ENCODE data around the gene DHCR24. TPM values are rescaled to one million over a fixed set of nuclear protein-coding genes. Genes with fewer than 3 reads are reported as not detected.

DHCR24 gene
- total RNA-seq, 1 experiment from 2014 or later = 65.8 TPM

DNA sequence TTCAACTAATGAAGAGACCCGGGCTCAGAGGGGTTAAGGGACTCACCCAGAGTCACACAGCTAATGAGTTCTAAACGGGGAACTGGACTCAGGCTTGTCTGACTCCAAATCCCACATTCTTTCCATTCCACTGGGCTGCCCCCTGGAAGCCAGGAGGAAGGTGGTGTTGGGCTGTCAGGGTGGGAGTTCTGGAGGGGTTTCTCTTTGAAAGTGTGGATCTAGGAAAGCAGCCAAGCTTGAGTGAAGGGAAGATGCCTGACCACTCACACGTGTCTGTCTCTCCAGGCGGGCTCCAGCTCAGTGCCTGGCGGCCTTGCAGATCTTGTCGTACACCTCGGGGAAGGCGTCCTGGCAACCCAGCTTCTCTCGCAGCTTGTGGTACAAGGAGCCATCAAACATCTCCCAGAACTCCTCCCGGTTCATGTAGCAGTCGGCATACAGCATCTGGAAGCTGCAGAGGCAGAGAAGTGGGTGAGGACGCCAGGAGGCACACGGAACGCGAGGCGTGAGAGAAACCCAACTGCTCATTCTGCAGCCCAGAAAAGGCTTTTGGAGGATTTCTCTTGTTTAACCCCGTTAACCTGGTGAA lies 35.0 kb downstream of the DHCR24 start:
- H3K36me3 ChIP-seq = peaks cover 51% of the 10 kb centered on the region

DNA sequence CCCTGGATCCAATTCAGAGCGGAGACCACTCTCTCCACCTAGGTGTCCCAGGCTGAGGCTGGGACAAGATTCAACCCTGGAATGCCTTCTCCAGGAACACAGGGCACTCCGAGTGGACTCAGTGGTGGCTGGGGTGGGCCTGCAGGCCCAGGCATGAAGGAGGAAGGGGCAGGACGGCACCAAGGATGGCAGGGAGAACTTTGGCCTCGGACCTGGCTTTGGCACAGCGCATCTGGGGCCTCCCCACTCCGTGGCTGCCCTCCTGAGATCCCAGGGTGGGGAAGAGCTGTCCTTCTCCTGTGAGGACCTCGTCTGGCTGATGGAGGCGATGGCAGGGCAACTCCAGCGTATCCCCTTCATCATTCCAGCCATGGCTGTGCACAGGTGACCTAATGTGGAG lies 35.6 kb downstream of the DHCR24 start:
- no peaks in the 10 kb centered on the region; the same call in 1 of the 2 replicates for H3K9me3 ChIP-seq (replicated peaks)
- peak overlapping the region; percentile 39 for H3K27ac ChIP-seq
- no peak for DNase-seq (ENCODE audit: low read depth in 1 of 2, low spot score in 2 of 2)
- H3K4me3 ChIP-seq = no peak overlapping the region
- no peaks in the 10 kb centered on the region for H3K27me3 ChIP-seq (replicated peaks)
- H3K36me3 ChIP-seq = peaks cover 51% of the 10 kb centered on the region
- H3K4me1 ChIP-seq (replicated peaks) = peaks cover 12% of the 10 kb centered on the region

More for the DNA sequence above, 35.0 kb downstream of the DHCR24 start:
- no peaks in the 10 kb centered on the region for H3K27me3 ChIP-seq (replicated peaks)
- H3K9me3 ChIP-seq (replicated peaks) = no peaks in the 10 kb centered on the region; the same call in 1 of the 2 replicates
- H3K27ac ChIP-seq = no peak overlapping the region
- no peak for DNase-seq (ENCODE audit: low read depth in 1 of 2, low spot score in 2 of 2)
- no peak overlapping the region for H3K4me3 ChIP-seq
- peaks cover 12% of the 10 kb centered on the region for H3K4me1 ChIP-seq (replicated peaks)

DNA sequence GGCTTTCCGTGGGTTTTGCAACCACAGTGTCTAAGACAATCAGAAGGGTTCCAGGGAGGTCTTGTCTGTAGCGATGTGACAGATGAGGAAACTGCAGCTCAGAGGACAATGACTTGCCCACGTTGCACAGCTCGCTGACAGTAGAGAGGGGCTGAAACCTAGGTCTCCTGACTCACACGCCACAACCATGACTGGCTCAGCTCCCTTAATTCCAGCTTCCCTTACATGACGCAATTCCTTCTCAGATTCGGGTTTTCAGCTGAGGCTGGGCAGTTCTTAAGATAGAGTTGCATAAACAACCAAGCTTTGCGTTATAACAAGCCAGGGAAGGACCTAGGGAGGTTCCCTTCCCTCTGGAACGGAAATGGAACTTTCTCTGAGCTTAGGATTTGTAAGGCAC lies 36.3 kb downstream of the DHCR24 start:
- DNase-seq (ENCODE audit: low read depth in 1 of 2, low spot score in 2 of 2) = peak; percentile 38 to 65
- Histone ChIP-seq H3K4me1 (replicated peaks) (peaks cover 12% of the 10 kb centered on the region), H3K36me3 (peaks cover 51% of the 10 kb centered on the region), H3K27me3 (replicated peaks) (no peaks in the 10 kb centered on the region), H3K27ac (peak overlapping the region; percentile 39), H3K9me3 (replicated peaks) (no peaks in the 10 kb centered on the region; the same call in 1 of the 2 replicates), H3K4me3 (no peak overlapping the region)

GRCh38 chr1:54850069-54850730 lies 36.8 kb downstream of the DHCR24 start:
- Histone ChIP-seq H3K4me1 (replicated peaks) (peaks cover 12% of the 10 kb centered on the region), H3K4me3 (no peak overlapping the region), H3K36me3 (peaks cover 51% of the 10 kb centered on the region), H3K27me3 (replicated peaks) (no peaks in the 10 kb centered on the region), H3K9me3 (replicated peaks) (no peaks in the 10 kb centered on the region; the same call in 1 of the 2 replicates), H3K27ac (no peak overlapping the region)
- peak in 1 of 2 experiments; percentile 6 for DNase-seq (ENCODE audit: low read depth in 1 of 2, low spot score in 2 of 2)

GRCh38 chr1:54849219-54850068 lies 37.6 kb downstream of the DHCR24 start:
- Histone ChIP-seq H3K27me3 (replicated peaks) (no peaks in the 10 kb centered on the region), H3K27ac (no peak overlapping the region), H3K4me1 (replicated peaks) (peaks cover 12% of the 10 kb centered on the region), H3K9me3 (replicated peaks) (no peaks in the 10 kb centered on the region; the same call in 1 of the 2 replicates), H3K4me3 (no peak overlapping the region), H3K36me3 (peaks cover 51% of the 10 kb centered on the region)
- DNase-seq (ENCODE audit: low read depth in 1 of 2, low spot score in 2 of 2) = peak in 1 of 2 experiments; percentile 20

GRCh38 chr1:54848134-54848948 lies 38.7 kb downstream of the DHCR24 start:
- Histone ChIP-seq H3K9me3 (replicated peaks) (no peaks in the 10 kb centered on the region; the same call in 1 of the 2 replicates), H3K27me3 (replicated peaks) (no peaks in the 10 kb centered on the region), H3K36me3 (peaks cover 44% of the 10 kb centered on the region), H3K4me1 (replicated peaks) (peaks cover 12% of the 10 kb centered on the region), H3K4me3 (no peak overlapping the region), H3K27ac (no peak overlapping the region)
- DNase-seq (ENCODE audit: low read depth in 1 of 2, low spot score in 2 of 2) = peak in 1 of 2 experiments; percentile 12

- no peaks in the 10 kb centered on the region; the same call in 1 of the 2 replicates for H3K9me3 ChIP-seq (replicated peaks)
- H3K36me3 ChIP-seq = peaks cover 29% of the 10 kb centered on the region
- H3K4me3 ChIP-seq = no peak overlapping the region
- H3K27ac ChIP-seq = no peak overlapping the region
- H3K4me1 ChIP-seq (replicated peaks) = peaks cover 12% of the 10 kb centered on the region
- no peaks in the 10 kb centered on the region for H3K27me3 ChIP-seq (replicated peaks)
- DNase-seq (ENCODE audit: low read depth in 1 of 2, low spot score in 2 of 2) = peak in 1 of 2 experiments; percentile 20
Observed at GRCh38 chr1:54846716-54847284, 40.2 kb downstream of the DHCR24 start.

DNA sequence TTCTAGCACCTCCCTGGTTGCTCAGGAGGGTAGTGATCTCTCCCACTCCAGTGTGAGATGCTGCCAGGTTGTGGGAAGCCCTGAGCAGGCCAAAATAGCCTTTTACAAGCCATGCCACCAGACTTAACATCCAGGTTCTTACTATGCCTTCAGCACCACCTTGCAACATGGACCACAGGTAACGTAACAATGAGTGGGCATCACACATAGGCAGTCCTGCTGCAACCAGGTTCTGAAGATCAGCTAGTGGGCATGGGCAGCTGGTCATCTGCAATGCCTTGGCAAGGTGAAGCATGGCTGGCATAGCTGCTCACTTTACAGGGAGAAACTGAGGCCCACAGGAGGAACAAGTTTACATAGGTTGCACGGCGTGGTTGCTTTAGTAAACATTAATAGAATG lies 40.7 kb downstream of the DHCR24 start:
- Histone ChIP-seq H3K4me3 (no peak overlapping the region), H3K27me3 (replicated peaks) (no peaks in the 10 kb centered on the region), H3K36me3 (peaks cover 24% of the 10 kb centered on the region), H3K27ac (no peak overlapping the region), H3K9me3 (replicated peaks) (no peaks in the 10 kb centered on the region; the same call in 1 of the 2 replicates), H3K4me1 (replicated peaks) (peaks cover 10% of the 10 kb centered on the region)
- DNase-seq (ENCODE audit: low read depth in 1 of 2, low spot score in 2 of 2) = peak in 1 of 2 experiments; percentile 14

DNA sequence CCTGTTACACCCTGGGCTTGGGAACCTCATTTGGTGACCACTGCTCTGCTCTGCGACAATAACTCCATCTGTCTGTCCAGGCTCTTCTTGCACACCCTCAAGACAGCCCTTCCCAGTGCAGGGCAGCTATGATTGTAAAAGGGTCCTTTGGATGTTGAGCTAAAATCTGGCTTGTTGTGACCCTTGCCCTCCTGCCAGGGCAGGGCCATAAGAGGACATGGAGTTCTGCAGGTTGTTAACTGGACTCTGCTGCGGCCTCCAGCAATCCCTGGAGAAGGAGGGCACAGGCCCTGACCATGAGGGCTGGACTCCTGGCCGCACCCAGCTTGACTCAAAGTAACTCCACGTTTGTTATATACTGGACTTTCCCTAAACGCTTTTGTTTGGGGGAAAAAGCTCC lies 41.2 kb downstream of the DHCR24 start:
- DNase-seq (ENCODE audit: low read depth in 1 of 2, low spot score in 2 of 2) = no peak
- no peak overlapping the region for H3K27ac ChIP-seq
- no peaks in the 10 kb centered on the region; the same call in 1 of the 2 replicates for H3K9me3 ChIP-seq (replicated peaks)
- no peak overlapping the region for H3K4me3 ChIP-seq
- peaks cover 5% of the 10 kb centered on the region for H3K4me1 ChIP-seq (replicated peaks)
- no peaks in the 10 kb centered on the region for H3K27me3 ChIP-seq (replicated peaks)
- H3K36me3 ChIP-seq = peaks cover 19% of the 10 kb centered on the region

- H3K36me3 ChIP-seq = peaks cover 10% of the 10 kb centered on the region; the same call in 1 of the 2 replicates
- no peak overlapping the region for H3K4me3 ChIP-seq
- no peak overlapping the region for H3K27ac ChIP-seq
- no peaks in the 10 kb centered on the region for H3K4me1 ChIP-seq (replicated peaks)
- DNase-seq (ENCODE audit: low read depth in 1 of 2, low spot score in 2 of 2) = no peak
- H3K27me3 ChIP-seq (replicated peaks) = no peaks in the 10 kb centered on the region
- no peaks in the 10 kb centered on the region; the same call in 1 of the 2 replicates for H3K9me3 ChIP-seq (replicated peaks)
Observed at GRCh38 chr1:54844564-54844963, 42.4 kb downstream of the DHCR24 start.

- Histone ChIP-seq H3K4me1 (replicated peaks) (no peaks in the 10 kb centered on the region), H3K27me3 (replicated peaks) (no peaks in the 10 kb centered on the region), H3K9me3 (replicated peaks) (no peaks in the 10 kb centered on the region; the same call in 1 of the 2 replicates), H3K4me3 (no peak overlapping the region), H3K36me3 (0 out of 2 replicates have a peak, but pooled peaks cover 2% of the 10 kb centered on the region), H3K27ac (no peak overlapping the region)
- DNase-seq (ENCODE audit: low read depth in 1 of 2, low spot score in 2 of 2) = no peak
Observed at GRCh38 chr1:54843449-54843848, 43.5 kb downstream of the DHCR24 start.

- DNase-seq (ENCODE audit: low read depth in 1 of 2, low spot score in 2 of 2) = peak in 1 of 2 experiments; percentile 24
- no peaks in the 10 kb centered on the region for H3K4me1 ChIP-seq (replicated peaks)
- H3K36me3 ChIP-seq = no peaks in the 10 kb centered on the region
- H3K9me3 ChIP-seq (replicated peaks) = no peaks in the 10 kb centered on the region; the same call in 1 of the 2 replicates
- no peaks in the 10 kb centered on the region for H3K27me3 ChIP-seq (replicated peaks)
- H3K4me3 ChIP-seq = no peak overlapping the region
- no peak overlapping the region for H3K27ac ChIP-seq
Observed at GRCh38 chr1:54842963-54843362, 44.0 kb downstream of the DHCR24 start.

All from SJSA1 (cell line).